ENCODE results near the gene PTPRM.

Gene PTPRM

GRCh38 chr18:8106603-8107002 lies 539.5 kb downstream of the PTPRM start:
- no peak for DNase-seq (ENCODE audit: low read depth, low spot score)
- H3K4me3 ChIP-seq (ENCODE audit: low read depth, low read length): no peak overlapping the region
- TF ChIP-seq, protein P1, sequence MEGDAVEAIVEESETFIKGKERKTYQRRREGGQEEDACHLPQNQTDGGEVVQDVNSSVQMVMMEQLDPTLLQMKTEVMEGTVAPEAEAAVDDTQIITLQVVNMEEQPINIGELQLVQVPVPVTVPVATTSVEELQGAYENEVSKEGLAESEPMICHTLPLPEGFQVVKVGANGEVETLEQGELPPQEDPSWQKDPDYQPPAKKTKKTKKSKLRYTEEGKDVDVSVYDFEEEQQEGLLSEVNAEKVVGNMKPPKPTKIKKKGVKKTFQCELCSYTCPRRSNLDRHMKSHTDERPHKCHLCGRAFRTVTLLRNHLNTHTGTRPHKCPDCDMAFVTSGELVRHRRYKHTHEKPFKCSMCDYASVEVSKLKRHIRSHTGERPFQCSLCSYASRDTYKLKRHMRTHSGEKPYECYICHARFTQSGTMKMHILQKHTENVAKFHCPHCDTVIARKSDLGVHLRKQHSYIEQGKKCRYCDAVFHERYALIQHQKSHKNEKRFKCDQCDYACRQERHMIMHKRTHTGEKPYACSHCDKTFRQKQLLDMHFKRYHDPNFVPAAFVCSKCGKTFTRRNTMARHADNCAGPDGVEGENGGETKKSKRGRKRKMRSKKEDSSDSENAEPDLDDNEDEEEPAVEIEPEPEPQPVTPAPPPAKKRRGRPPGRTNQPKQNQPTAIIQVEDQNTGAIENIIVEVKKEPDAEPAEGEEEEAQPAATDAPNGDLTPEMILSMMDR (IDR thresholded peaks at IDR 0.05; ENCODE audit: low read depth, low read length): no peak
- in situ Hi-C loops (cut with HindIII; ENCODE audit: low sequenced_read_pairs): no loop called here

- no peak overlapping the region for H3K4me3 ChIP-seq (ENCODE audit: low read depth, low read length)
- TF ChIP-seq, protein P1 (IDR thresholded peaks at IDR 0.05; ENCODE audit: low read depth, low read length): no peak
- DNase-seq (ENCODE audit: low read depth, low spot score): peak; percentile 37
- in situ Hi-C loops (cut with HindIII; ENCODE audit: low sequenced_read_pairs): no loop called here
Measured at GRCh38 chr18:8107426-8107825, 540.3 kb downstream of the PTPRM start.

DNA sequence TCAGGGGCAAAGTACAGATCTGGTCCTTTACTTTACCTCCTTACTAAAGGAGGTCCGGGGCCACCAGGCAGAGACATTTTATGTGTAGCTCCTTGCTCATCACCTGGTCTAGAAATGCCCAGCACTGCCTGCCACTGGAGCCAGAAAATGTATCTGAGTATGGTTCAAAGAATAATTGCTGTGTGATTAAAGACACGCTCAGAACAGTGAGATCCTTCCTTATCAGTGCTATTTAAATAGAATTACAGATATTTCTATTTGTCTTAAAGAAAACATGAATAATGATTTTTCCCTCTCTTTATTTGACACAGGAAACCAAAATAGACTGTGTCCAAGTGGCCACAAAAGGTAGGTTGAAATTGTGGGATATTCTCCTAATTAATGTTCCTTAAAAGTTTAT lies 547.4 kb downstream of the PTPRM start:
- H3K4me3 ChIP-seq (ENCODE audit: low read depth, low read length): no peak overlapping the region
- TF ChIP-seq, protein P1 (IDR thresholded peaks at IDR 0.05; ENCODE audit: low read depth, low read length): no peak
- in situ Hi-C loops (cut with HindIII; ENCODE audit: low sequenced_read_pairs): no loop called here
- DNase-seq (ENCODE audit: low read depth, low spot score): no peak

DNA sequence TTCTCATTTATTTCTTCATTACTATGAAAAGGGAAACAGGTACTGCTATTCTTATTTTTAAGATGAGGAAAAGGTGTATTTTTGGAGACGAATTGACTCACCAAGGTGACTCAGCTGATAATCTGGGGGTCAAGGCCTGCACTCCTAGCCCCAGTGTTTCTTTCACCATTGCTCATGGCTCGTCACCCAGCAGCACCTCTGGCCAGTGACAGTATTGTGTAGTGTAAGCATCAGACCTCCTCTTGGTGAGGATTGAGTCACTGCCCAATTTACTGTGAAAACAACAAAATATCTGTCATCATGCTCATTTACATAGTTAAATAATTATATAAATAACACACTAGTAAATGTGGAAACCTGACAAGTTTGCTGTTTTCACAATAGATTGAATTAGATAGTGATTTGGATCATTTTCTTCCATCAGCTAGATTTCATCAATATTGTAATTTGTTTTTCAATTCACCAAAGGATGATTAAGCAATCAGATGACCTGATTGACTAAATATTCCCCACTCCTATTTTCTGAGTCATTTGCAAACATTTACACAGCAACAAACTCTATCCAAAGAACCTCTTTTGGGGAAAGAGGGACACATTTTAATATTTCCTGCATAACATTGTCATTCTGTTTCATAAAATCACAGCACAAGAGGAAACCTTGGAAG lies 549.4 kb downstream of the PTPRM start:
- DNase-seq (ENCODE audit: low read depth, low spot score): peak; percentile 25
- TF ChIP-seq, protein P1 (IDR thresholded peaks at IDR 0.05; ENCODE audit: low read depth, low read length): no peak
- in situ Hi-C loops (cut with HindIII; ENCODE audit: low sequenced_read_pairs): no loop called here
- H3K4me3 ChIP-seq (ENCODE audit: low read depth, low read length): no peak overlapping the region

GRCh38 chr18:8117006-8117371 lies 549.9 kb downstream of the PTPRM start:
- no peak overlapping the region for H3K4me3 ChIP-seq (ENCODE audit: low read depth, low read length)
- peak; percentile 16 for DNase-seq (ENCODE audit: low read depth, low spot score)
- in situ Hi-C loops (cut with HindIII; ENCODE audit: low sequenced_read_pairs): no loop called here
- TF ChIP-seq, protein P1 (IDR thresholded peaks at IDR 0.05; ENCODE audit: low read depth, low read length): no peak

GRCh38 chr18:8121101-8121500 lies 554.0 kb downstream of the PTPRM start:
- DNase-seq (ENCODE audit: low read depth, low spot score): no peak
- H3K4me3 ChIP-seq (ENCODE audit: low read depth, low read length): no peak overlapping the region
- TF ChIP-seq, protein P1 (IDR thresholded peaks at IDR 0.05; ENCODE audit: low read depth, low read length): no peak
- in situ Hi-C loops (cut with HindIII; ENCODE audit: low sequenced_read_pairs): no loop called here
